ENCODE data around the gene SLC35E3. TPM values are rescaled to one million over a fixed set of nuclear protein-coding genes. Genes with fewer than 3 reads are reported as not detected.

The SLC35E3 gene
- polyA plus RNA-seq, 1 experiment = 9.2 TPM

- no peaks in the 10 kb centered on the region for H3K9me3 ChIP-seq (ENCODE audit: control insufficient read depth, insufficient read depth, low read length)
- CTCF ChIA-PET = no interaction called here
- TF ChIP-seq CTCF (IDR thresholded peaks at IDR 0.05; ENCODE audit: low read depth, low read length) = no peak
- no peak overlapping the region for H3K4me3 ChIP-seq (ENCODE audit: low read depth, low read length)
- H3K27ac ChIP-seq (ENCODE audit: low read depth, low read length) = no peak overlapping the region
- no peaks in the 10 kb centered on the region for H3K27me3 ChIP-seq (ENCODE audit: control insufficient read depth, insufficient read depth, low read length)
- POLR2A ChIA-PET = no interaction called here
- no peak for DNase-seq (ENCODE audit: low read depth, low spot score)
Measured at GRCh38 chr12:68761901-68762630, 16.1 kb downstream of the SLC35E3 start.

DNA sequence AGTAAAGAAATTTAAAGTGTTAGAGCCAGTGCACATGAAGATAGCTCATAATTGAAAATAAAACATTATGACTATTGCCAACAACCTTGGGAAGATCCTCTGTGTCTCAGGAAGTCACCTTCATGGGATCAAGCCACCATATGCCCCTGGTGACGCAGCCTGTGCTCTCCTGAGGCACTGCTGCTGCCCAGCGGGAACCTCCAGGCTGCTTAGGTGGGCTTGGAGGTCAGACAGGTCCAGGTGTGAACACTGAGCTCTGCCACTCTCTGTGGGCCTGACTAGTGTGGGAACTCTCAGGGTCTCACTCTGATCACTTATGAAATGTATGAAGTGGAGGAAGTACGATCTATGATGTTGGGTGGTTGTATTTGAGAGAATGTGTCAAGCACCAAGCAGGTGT, 16.7 kb downstream of the SLC35E3 start:
- ChIA-PET POLR2A (no interaction called here), CTCF (no interaction called here)
- no peak for TF ChIP-seq CTCF (IDR thresholded peaks at IDR 0.05; ENCODE audit: low read depth, low read length)
- no peaks in the 10 kb centered on the region for H3K27me3 ChIP-seq (ENCODE audit: control insufficient read depth, insufficient read depth, low read length)
- H3K4me3 ChIP-seq (ENCODE audit: low read depth, low read length) = no peak overlapping the region
- H3K27ac ChIP-seq (ENCODE audit: low read depth, low read length) = no peak overlapping the region
- H3K9me3 ChIP-seq (ENCODE audit: control insufficient read depth, insufficient read depth, low read length) = no peaks in the 10 kb centered on the region
- no peak for DNase-seq (ENCODE audit: low read depth, low spot score)

GRCh38 chr12:68765696-68766095, 19.7 kb downstream of the SLC35E3 start:
- Histone ChIP-seq H3K27ac (ENCODE audit: low read depth, low read length) (no peak overlapping the region), H3K27me3 (ENCODE audit: control insufficient read depth, insufficient read depth, low read length) (no peaks in the 10 kb centered on the region), H3K4me3 (ENCODE audit: low read depth, low read length) (no peak overlapping the region), H3K9me3 (ENCODE audit: control insufficient read depth, insufficient read depth, low read length) (no peaks in the 10 kb centered on the region)
- TF ChIP-seq CTCF (IDR thresholded peaks at IDR 0.05; ENCODE audit: low read depth, low read length) = no peak
- ChIA-PET POLR2A (no interaction called here), CTCF (interaction anchor here (0.7 to 1.2 kb wide), 2 partner anchors 30 to 389 kb away, joined by 3 to 6 read pairs; no protein-coding TSS in a partner anchor)
- DNase-seq (ENCODE audit: low read depth, low spot score) = no peak

GRCh38 chr12:68766646-68767045, 20.7 kb downstream of the SLC35E3 start:
- no peak overlapping the region for H3K27ac ChIP-seq (ENCODE audit: low read depth, low read length)
- no peak overlapping the region for H3K4me3 ChIP-seq (ENCODE audit: low read depth, low read length)
- TF ChIP-seq CTCF (IDR thresholded peaks at IDR 0.05; ENCODE audit: low read depth, low read length) = no peak
- no peaks in the 10 kb centered on the region for H3K9me3 ChIP-seq (ENCODE audit: control insufficient read depth, insufficient read depth, low read length)
- ChIA-PET CTCF (interaction anchor here (0.6 to 1.2 kb wide), 3 partner anchors 21 to 481 kb away, joined by 3 to 6 read pairs (median 3); no protein-coding TSS in a partner anchor), POLR2A (no interaction called here)
- DNase-seq (ENCODE audit: low read depth, low spot score) = no peak
- H3K27me3 ChIP-seq (ENCODE audit: control insufficient read depth, insufficient read depth, low read length) = no peaks in the 10 kb centered on the region

- Histone ChIP-seq H3K27me3 (ENCODE audit: control insufficient read depth, insufficient read depth, low read length) (no peaks in the 10 kb centered on the region), H3K27ac (ENCODE audit: low read depth, low read length) (no peak overlapping the region), H3K4me3 (ENCODE audit: low read depth, low read length) (no peak overlapping the region), H3K9me3 (ENCODE audit: control insufficient read depth, insufficient read depth, low read length) (no peaks in the 10 kb centered on the region)
- CTCF ChIA-PET = interaction anchor here (0.6 to 0.7 kb wide), 2 partner anchors 20 to 481 kb away, joined by 3 to 6 read pairs; no protein-coding TSS in a partner anchor
- no peak for DNase-seq (ENCODE audit: low read depth, low spot score)
- TF ChIP-seq CTCF (IDR thresholded peaks at IDR 0.05; ENCODE audit: low read depth, low read length) = no peak
- POLR2A ChIA-PET = no interaction called here
Measured at GRCh38 chr12:68767191-68767590, 21.2 kb downstream of the SLC35E3 start.
